SKM-1 treated with dmso at 0.1 percent for 144 hours (cell line): ENCODE data around the gene SHBG.
"Not testable (repeated sequence)": the region's sequence is repeated elsewhere in the genome, so short reads cannot be mapped to it uniquely, and the experiment has no call there.

Experiments used
- DNase-seq: peaks from one replicate; lab custom pipeline; 2025; ENCODE audit not compliant: unreplicated experiment; lab: John Stamatoyannopoulos, UW

SHBG gene

DNA sequence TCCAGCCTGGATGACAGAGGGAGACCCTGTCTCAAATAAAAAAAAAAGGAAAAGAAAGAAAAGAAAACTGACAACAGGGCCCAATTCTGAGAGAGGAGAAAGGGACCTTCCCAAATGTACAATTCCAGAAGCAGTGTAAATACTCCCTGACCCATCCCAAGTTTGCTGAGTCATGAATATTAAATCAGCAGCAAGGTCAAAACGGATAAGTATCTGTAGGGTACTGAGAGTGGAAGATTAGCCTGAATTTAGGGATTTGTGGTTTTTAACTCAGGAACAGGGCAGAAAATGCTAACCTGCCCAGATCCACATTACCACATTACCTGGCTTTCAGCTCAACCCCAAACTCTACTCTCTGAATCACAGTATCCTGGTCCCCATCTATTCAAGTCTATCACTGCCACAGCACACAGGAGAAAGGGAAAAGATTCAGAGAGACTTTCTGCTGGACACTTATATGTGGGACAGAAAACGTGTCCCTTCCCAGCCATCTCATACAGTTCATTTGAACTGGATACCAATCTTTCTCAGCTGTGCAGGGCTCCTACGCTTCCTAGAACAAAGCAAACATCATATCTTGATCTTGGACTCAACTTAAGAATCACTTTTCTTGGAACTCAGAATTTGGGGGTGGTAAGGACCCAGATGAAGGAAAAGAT is 18.2 kb upstream of the SHBG start:
- DNase-seq, result no peak

DNA sequence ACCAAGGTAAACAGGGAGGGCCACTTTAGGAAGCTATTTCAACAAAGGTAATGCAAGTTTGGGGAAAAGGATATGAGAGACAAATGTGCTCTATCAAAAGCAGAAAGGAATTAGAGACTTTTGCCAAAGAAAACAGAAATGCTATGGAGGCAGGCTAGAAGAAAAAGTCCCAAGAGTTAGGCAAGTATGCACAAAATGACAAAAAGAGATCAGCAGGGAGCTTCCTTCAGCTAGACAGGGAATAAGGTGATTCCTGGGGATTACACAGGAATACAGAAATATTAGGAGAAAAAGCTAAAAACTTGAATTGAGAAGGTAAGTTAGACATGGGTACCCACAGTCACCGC is 17.7 kb upstream of the SHBG start:
- DNase-seq, result no peak

DNA sequence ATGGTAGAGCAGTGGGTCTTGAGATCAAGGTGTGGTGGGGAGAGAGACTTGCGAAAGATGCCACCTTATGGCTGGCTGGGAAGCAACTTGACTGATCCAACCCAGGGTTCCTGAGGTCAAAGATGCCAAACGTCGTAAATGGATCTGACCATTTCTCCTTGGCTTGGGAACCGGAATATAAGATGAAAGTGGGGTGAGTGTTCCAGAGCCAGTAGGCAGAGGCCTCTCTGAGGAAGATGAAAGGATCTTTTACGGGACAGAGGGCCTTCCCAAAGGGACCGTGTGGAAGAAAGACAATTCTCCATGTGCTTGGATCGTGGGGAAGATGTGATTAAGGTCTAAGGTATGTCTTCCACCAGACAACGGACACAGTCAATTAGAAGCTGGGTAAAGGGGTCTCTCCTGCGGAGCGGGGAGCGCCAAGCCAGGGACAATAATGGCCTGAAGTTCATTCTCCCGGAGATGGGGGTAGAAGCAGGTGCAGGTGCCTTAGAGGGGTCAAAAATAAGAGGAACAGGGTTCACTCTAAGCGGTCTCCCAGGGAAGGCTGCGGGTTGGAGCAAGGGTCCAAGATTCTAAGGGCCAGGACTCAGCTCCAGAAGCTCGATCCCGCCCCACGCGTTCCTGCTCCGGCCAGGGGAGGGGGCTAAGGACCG is 16.0 kb upstream of the SHBG start:
- no peak for DNase-seq

GRCh38 chr17:7614425-7615264 is 15.3 kb upstream of the SHBG start, which contains the start of gene FXR2:
FXR2 (minus strand) TSS chr17:7614897; CDS start chr17:7614532, 365 bp downstream.
- DNase-seq, result peak; percentile 99

DNA sequence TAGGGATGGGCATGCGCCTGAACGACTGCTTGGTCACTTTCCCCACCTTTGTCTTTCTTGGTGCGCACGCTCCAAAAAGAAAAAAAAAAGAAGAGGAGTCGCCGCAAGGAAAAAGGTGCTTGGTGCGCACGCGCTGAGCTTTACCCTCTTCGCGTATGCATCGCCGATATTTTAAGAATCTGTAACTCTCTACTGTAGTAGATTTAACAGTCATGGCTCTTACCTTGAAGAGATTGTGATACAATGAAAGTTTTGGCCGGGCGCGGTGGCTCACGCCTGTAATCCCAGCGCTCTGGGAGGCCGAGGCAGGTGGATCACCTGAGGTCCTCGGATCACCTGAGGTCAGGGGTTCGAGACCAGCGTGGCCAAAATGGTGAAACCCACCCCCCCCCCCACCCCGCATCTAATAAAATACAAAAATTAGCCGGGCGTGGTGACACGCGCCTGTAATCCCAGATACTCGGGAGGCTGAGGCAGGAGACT is 14.6 kb upstream of the SHBG start:
- DNase-seq, result no peak

DNA sequence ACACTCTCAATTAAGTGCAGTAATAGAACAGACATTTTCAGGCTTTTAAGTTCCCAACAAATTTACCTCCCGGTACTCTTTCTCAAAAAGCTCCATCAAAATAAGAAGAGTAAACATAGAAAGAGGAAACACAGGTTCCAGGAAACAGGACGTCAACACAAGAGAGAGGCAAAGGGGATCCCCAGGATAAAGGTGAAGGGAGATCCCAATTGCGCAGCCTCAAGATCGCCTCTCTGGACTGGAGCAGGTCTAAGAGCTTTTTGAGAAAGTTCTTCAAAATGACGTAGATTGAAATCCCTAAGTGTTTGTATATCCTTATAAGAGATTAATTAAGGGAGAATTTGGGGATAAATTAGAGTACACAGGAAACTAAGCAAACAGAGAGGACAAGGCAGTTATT is 11.3 kb upstream of the SHBG start:
- DNase-seq, result no peak

DNA sequence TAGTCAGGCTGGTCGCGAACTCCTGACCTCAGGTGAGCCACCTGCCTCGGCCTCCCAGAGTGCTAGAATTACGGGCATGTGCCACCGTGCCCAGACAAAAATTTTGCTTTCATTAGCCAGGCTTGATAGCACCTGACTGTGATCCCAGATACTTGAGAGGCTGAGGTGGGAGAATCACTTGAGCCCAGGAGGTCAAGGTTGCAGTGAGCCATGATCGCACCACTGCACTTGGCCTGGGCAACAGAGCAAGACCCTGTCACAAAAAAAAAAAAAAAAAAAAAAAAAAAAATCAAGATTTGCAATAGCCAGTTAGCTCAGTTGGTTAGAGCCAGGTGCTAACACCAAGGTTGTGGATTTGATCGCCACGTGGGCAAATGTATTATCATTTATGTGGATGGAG is 9.1 kb upstream of the SHBG start:
- DNase-seq, result no peak

GRCh38 chr17:7623661-7624060 is 6.3 kb upstream of the SHBG start:
- DNase-seq, result no peak

DNA sequence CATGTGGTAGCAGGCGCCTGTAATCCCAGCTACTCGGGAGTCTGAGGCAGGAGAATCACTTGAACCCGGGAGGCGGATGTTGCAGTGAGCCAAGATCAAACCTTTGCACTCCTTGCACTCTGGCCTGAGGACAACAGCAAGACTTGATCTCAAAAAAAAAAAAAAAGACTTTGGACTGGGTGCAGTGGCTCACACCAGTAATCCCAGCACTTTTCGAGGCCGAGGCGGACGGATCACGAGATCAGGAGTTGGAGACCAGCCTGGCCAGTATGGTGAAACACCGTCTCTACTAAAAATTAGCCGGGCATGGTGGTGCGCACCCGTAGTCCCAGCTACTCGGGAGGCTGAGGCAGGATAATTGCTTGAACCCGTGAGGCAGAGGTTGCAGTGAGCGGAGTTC is 4.2 kb upstream of the SHBG start:
- not testable (repeated sequence) for DNase-seq

DNA sequence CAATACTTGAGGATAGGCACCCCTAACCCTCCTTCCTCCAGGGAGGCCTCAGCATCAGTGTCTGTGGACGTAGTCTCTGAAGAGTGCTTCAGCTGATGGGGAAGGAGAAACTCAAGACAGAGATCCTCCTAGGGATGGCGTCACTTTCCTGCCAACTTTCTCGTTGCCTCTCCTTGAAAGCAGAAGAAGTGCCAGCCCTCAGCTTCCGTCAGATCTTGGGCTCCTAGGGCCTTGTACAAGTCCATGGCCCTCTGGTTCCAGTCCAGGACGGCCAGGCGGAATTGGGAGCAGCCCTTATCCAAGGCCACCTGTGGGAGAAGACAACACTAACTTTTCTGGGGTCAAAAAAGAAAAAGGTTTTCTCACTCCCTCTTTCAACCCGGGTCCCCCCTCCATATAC is 3.6 kb upstream of the SHBG start:
- no peak for DNase-seq

DNA sequence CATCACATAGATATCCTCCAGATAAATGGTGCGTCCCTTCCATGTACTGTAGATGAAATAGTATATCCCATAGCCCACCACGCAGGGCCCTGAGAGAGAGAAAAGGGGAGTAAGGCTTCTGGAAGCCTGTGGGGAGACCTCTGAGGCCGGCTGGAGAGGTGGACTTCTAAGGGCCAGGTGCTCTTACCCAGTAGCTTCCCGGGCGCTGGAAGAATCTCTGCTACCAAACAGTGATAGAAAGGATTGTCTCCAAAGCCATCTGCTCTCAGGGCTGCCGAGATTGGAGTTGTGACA is 3.0 kb upstream of the SHBG start:
- DNase-seq, result no peak

GRCh38 chr17:7627250-7628121 is 2.4 kb upstream of the SHBG start, which contains the start of gene SAT2:
SAT2 (minus strand) TSS chr17:7627821; CDS start chr17:7627635, 186 bp downstream.
- DNase-seq, result peak; percentile 28

GRCh38 chr17:7631398-7632380 is 1.8 kb downstream of the SHBG start:
- DNase-seq, result no peak

GRCh38 chr17:7632492-7632894 is 2.6 kb downstream of the SHBG start:
- DNase-seq, result peak; percentile 31

DNA sequence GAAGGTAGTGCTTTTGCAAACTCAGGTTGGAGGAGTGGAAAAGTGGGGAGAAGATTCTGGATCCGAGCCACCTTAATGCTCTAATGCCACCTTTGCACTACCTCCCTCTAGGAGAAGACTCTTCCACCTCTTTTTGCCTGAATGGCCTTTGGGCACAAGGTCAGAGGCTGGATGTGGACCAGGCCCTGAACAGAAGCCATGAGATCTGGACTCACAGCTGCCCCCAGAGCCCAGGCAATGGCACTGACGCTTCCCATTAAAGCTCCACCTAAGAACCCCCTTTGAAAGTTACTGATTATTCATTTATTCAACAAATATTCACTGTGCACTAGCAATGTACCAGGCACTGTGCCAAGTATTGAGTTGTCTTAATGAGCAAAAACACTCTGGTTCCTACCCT is 3.2 kb downstream of the SHBG start:
- DNase-seq, result no peak

DNA sequence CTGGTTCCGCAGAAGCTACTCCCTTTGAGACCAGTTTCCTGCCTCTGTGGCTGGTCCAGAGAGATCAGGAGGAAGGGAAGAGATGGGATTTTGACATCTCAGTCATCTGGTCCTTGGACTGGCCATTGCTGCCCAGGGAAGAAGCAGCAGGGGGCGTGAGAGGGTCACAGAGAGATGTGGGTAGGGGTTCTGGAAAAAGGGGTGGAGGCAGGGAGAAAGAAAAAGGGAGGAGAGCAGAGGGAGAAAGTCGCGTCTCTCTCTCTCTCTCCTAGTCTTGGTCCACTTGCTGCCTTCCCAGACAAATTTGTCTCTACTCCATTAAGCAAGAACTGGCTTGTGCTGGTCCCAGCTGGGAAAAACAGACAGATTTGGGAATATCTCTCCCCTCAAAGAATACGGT is 4.4 kb downstream of the SHBG start:
- no peak for DNase-seq

DNA sequence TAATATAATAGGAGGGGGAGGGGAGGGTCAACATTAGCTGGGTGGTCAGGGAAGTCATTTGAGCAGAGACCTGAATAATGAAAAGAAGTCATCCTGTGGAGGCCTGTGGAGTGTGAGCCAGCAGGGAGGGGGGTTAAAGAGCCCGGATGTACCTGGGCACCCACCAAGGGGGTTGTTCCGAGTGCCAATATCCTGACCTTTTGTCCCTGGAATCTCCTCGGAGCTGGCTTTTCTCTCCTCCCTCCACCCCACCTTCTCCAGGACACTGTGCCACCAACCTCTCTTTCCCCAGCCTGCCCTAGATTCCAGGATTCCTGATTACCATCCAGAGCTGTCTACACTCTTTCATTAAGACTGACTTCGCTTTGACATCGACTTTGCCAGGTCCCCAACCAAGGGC is 6.2 kb downstream of the SHBG start:
- DNase-seq, result no peak

- no peak for DNase-seq
Measured at GRCh38 chr17:7640783-7641182, 10.8 kb downstream of the SHBG start.

GRCh38 chr17:7641635-7642034 is 11.7 kb downstream of the SHBG start:
- not testable (repeated sequence) for DNase-seq

DNA sequence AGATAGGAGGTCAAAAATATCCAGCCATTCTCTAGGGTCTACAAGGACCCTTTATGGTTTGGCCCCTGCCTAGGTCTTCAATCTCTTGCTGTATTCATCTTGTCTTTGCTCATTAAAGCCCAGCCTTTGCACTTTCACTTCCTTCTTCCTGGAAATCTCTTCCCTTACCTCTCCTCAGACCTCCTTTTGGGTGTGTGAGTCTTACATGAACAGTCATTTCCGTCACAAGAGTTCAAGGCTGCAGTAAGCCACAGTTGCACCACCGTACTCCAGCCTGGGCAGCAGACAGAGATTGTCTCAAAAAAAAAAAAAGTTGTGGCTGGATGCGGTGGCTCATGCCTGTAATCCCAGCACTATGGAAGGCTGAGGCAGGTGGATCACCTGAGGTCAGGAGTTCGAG is 14.8 kb downstream of the SHBG start:
- peak; percentile 38 for DNase-seq
